GM10847 (cell line): ENCODE measurements around the gene ERCC6L.
A peak's percentile ranks its signal among the peaks of the same experiment; 100 is the strongest.

Experiments used
- POLR2A ChIP-seq: IDR thresholded peaks from 2 replicates; pipeline ENCODE4 v1.6.1; 2011; ENCODE audit not compliant: insufficient read length; ENCODE audit errors: extremely low read depth

The ERCC6L gene, protein sequence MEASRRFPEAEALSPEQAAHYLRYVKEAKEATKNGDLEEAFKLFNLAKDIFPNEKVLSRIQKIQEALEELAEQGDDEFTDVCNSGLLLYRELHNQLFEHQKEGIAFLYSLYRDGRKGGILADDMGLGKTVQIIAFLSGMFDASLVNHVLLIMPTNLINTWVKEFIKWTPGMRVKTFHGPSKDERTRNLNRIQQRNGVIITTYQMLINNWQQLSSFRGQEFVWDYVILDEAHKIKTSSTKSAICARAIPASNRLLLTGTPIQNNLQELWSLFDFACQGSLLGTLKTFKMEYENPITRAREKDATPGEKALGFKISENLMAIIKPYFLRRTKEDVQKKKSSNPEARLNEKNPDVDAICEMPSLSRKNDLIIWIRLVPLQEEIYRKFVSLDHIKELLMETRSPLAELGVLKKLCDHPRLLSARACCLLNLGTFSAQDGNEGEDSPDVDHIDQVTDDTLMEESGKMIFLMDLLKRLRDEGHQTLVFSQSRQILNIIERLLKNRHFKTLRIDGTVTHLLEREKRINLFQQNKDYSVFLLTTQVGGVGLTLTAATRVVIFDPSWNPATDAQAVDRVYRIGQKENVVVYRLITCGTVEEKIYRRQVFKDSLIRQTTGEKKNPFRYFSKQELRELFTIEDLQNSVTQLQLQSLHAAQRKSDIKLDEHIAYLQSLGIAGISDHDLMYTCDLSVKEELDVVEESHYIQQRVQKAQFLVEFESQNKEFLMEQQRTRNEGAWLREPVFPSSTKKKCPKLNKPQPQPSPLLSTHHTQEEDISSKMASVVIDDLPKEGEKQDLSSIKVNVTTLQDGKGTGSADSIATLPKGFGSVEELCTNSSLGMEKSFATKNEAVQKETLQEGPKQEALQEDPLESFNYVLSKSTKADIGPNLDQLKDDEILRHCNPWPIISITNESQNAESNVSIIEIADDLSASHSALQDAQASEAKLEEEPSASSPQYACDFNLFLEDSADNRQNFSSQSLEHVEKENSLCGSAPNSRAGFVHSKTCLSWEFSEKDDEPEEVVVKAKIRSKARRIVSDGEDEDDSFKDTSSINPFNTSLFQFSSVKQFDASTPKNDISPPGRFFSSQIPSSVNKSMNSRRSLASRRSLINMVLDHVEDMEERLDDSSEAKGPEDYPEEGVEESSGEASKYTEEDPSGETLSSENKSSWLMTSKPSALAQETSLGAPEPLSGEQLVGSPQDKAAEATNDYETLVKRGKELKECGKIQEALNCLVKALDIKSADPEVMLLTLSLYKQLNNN

GRCh38 chrX:72238721-72239475 is at the start of gene ERCC6L:
Gene ERCC6L (minus strand): TSS chrX:72239027. CDS start chrX:72238911, 116 bp downstream.
- TF ChIP-seq POLR2A, result peak; percentile 62

DNA sequence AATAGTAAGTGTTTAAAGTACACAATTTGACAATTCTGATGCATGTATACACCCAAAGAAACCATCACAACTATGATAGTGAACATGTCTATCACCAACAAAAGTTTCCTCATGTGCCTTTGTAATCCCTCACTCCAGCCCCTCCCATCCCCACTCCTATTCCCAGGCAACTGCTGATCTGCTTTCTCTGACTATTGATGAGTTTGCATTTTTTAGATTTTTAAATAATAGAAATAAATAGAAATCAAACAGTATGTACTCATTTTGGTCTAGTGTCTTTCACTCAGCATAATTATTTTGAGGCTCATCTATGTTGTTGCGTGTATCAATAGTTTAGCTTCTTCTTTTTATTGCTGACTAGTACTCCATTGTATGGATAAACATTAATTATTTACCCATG is 43.5 kb upstream of the ERCC6L start:
- no peak for TF ChIP-seq POLR2A

DNA sequence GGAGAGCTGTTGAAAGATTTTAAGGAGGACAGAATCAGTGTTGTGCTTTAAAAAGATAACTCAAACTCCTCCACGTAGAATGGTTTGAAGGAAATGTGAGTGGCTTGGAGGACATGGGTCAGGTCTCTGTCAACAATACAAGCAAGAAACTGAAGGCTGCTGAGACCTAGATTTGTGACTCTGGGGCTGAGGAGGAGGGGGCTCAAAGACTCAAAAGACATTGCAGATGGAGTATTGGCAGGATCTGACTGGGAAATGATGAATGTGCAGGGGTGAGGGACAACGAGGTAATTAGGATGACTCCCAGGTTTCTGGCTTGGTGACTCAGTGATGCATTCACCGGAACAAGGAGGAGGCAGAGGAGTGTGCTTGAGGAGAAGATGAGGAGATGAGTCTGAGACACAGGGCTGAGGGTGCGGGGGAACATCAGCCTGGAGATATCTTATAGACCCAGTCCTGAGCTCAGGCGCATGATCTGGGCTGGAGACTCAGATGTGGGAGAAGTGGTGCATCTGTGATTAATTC is 41.6 kb upstream of the ERCC6L start:
- no peak for TF ChIP-seq POLR2A

DNA sequence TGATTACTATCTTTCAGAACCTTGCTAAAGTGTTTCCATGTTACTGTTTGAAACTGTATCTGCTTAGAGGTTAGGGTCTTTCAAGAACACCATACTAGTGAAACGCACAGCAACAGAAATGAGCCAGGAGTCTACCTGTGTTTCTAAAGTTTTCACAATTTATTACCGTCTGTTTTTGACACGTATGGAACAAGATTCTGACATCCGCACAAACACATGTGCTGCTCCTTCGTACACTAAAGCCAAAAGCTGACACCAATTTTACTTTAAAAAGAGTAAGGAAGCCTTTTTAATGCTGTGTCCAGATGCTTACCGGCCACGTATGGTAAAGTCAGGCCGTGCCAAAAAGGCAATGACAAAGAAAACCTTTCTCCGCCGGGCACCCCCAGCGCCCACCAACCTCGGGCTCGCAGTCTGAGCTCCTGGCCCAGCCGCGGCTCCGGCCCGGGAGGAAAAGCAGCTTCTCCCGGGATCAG is 37.7 kb upstream of the ERCC6L start:
- TF ChIP-seq POLR2A, result no peak

- TF ChIP-seq POLR2A, result no peak
These were observed 35.7 kb upstream of the ERCC6L start for GRCh38 chrX:72274526-72274925.

DNA sequence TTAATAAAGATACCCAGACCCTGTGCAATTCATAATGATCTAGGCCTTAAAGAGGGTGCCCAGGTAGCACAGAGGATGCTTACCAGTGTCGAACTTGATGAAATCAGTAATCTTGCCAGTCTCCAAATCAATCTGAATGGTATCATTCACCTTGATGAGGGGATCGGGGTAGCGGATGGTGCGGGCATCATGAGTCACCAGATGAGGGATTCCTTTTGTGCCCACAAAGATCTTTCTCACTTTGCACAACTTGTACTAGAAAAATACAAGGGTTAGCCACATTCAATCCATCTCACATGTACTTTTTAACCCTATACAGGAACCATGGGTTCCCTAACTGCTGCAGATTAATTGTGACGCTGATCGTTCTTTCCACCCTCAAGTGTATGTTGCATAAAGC is 34.9 kb upstream of the ERCC6L start:
- TF ChIP-seq POLR2A, result no peak

- TF ChIP-seq POLR2A, result no peak
These were observed 34.0 kb upstream of the ERCC6L start for GRCh38 chrX:72272868-72273267.

DNA sequence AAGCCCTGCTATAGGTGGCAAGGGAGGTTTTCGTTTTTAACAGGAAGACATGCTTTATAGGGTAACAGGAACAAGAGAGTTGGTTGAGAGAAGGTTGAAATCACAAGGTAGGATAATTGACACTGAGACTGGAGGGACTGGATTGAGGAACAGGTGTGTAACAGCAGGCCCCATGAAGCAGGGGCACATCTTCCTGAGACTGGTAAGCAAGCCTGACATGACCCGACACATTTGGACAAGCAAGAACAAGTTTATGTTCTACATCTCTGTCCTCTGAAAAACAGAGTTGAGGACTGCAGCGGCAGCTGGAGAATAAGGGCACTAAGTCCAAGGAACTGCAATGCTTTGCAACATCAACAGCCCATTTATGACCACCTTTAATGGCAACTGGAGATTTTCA is 33.0 kb upstream of the ERCC6L start:
- TF ChIP-seq POLR2A, result no peak

GRCh38 chrX:72271091-72271788 is 32.4 kb upstream of the ERCC6L start:
- no peak for TF ChIP-seq POLR2A

DNA sequence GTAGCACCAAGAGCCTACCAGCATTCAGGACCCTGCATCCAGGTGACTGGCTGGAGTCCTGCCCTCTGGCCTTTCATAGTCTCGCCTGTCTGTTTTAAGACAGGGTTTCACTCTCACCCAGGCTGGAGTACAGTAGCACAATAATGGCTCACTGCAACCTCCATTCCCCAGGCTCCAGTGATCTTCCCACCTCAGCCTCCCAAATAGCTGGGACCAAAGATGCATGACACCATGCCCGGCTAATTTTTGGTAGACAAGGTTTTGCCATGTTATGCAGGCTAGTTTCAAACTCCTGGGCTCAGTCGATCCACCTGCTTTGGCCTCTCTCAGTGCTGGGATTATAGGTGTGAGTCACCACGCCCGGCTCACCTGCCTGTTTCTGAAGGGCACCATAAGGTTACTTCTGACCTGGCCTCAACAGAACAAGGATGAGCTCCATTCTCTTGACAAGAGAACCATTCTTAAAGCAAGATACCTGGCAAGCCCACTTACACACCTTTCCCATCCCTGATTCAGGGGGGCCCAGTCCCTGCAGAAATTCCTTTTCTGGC is 31.6 kb upstream of the ERCC6L start:
- no peak for TF ChIP-seq POLR2A

DNA sequence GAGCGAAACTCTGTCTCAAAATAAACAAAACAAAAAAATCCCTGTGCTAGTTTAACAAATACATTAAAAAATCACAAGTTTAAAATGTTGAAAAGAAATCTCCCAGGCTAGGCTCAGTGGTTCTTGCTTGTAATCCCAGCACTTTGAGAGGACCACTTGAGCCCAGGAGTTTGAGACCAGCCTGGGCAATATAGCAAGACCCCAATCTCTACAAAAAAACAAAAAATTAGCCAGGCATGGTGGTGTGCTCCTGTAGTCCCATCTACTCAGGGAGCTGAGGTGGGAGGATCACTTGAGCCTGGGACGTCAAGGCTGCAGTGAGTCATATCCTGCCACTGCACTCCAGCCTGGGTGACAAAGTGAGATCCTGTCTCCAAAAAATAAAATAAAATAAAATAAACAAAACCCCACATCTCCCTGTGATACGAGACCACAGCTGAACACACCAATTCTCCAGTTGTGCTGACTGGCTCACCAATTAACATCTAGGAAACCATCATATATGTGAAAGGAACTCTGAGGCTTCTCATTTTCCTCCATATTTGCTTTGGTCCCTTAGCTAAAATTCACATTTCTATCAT is 30.9 kb upstream of the ERCC6L start:
- no peak for TF ChIP-seq POLR2A

DNA sequence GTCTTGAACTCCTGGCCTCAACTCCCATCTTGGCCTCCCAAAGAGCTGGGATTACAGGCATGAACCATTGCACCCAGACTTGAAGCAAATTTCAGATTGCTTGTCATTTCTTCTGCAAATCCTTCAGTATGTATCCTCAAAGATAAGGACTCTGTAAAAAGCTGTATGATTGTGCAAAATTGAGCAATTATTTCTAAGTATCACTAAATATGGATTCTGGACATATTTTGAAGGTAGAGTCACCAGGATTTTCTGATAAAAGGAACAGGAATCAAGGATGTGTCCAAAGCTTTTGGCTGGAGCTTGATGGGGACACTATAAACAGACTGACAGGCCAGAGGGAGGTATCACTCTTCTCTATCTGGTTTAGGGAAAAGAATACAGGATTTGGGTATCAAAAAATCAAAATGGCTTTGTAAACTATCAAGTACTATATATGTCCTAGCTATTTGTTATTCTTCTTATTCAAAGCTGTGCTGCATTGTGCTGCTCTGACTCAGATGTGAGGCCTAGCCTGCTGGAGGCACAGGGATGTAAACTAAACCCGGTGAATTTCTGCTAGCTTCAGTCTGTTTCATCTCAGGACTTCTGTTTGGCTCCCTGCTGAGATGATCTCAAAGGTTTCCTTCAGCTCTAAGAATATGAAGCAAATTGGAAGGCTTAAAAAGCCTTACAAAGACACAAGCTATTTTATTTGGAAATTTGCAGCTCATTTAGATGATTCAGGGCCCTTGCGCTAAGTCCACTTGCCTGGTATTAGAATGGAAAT is 30.0 kb upstream of the ERCC6L start:
- no peak for TF ChIP-seq POLR2A
